HG03196 (cell line): ENCODE results near the gene IFFO2.

Experiments
- ATAC-seq: cut with Tn5 transposase; IDR thresholded peaks from one replicate; pipeline ENCODE4 v1.9.1; 2021; ENCODE audit not compliant: unreplicated experiment

IFFO2 gene

DNA sequence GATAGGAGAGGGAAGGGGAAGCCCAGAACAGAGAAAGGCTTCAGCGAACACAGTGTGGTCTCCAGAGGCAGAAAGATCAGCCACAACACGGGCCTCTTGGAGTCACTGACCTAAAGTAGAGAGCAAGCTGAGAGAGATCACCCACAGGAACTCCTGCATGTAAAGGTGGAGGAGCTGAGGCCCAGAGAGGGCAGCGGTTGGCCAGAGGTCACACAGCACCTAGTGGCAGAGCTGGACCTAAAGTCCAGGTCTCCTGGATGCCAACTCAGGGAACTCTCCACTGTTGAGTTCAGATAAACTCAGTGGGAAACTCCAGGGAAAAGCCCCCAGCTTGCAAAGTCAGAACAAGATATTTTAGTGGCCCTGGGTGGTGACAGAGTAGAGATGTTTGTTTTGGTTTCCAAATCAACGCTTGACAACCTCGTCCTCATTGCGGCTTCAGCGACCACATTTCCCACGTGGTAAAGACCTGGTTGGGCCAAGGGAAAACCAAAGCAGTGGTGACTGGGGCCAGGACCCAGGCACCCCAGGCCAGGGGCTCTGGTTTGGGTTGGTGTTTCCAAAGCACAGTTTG lies 4.6 kb downstream of the IFFO2 start:
- peak; percentile 35 for ATAC-seq

DNA sequence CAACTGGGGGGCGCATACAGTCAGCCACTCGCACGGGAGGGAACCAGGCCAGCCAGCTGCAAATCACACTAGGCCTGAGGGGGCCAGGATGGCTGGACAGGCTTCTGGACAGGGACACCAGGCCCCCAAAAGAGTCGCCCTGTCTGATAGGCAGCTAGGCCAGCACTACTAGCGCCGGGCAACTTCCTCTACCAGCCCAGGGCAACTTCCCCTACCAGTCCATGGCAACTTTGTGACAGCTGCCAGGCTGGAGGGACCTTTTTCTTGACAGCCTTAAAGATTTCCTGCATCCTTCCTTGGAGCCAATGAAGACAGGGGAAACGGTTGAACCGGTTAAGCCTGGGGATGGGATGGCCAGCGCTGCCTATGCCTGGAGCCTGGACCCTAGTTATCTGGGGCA lies 5.1 kb downstream of the IFFO2 start:
- ATAC-seq = peak; percentile 3

DNA sequence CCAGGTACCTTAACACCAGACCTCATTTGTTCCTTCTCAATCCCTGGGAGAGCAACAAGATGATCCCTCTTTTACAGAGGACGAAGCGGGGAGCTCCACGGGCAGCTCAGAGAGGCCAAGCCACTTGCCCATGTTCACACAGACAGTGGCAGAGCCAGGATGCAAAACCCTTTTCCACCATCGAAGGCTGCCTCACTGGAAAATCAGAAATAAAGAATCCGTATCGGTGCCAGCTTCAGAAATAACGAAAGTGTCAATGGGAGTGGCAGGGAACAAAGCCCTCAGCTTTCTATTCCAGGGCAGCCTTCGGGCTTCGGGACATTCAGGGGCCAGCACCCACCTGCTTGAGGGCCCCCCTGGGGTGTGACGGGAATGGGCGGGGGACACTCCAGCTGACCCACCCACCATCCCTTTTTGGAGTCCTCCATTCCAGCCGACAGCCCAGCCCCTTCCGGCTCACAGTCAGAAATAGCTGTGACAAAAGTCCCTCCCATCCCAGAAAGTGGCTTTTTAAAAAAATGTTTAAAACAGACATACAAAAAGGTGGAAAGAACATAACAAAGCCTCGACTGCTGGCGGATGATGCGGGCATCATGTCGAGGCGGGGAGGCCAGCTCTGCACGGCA lies 6.0 kb downstream of the IFFO2 start:
- ATAC-seq = no peak

DNA sequence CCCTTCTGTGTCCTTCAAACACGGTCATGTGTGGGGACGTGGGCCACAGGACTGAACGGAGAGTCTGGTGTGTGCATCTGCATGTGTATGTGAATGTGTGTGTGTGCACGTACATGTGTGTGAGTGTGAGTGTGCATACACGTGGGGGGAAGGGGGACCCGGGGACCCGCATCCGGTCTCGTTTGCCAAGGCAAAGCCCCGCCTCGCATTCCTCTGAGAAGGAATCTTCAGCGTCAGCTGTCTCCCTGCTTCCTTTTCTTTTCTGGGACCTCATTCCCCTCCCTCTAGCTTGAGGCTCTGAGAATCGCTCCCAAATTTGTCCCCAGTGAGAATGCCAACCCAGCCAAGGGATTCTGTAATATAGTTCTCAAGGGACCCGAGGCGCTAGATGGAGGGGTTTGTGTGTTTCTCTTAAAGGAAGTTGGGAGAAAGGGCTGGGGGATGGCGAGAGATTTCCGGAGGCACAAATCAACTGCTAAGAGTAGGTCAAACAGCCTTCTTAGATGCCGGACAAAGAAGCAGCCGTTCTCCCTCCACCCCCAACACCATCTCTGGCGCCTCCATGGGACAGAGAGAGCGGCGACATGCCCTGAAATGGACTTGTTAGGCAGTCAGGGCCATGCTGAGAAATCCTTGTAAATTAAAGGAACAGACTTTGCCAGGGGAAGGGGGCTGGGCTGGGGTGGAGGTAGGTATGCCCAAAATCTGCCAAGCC lies 6.6 kb downstream of the IFFO2 start:
- no peak for ATAC-seq

DNA sequence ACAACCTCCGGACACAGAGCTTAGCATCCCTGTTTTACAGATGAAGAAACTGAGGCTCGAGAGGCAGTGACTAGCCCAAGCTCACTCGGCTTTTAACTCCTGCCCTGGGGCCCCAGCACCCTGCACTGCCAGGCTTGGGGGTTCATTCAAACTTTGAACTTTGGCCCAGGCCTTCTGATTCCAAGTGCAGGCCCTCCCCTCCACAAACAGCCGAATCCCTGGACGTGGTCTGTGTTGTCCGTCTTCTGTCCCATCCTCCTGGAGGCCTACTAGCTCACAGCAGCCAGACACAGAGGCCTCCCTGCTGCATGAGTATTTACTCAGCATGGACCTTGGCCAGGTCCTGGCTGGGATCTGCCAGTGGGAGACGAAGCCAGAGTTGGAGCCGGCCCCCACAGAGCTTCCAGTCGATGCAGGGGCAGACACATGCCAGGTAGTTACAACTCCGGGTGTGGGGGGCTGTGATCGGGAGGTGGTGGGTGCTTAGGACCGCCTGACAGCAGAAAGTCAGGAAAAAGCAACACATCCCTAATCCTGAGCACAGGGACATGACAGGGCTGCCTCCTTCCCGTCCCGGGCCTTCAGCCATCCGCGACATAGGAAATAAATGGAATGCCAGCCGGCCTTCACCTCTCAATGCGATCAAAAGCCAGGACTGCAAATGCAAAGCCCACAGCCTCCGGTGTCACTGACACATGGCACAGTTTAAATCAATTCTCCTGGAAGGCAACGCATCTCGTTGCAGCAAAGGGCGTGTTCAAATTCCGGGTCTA lies 7.4 kb downstream of the IFFO2 start:
- no peak for ATAC-seq

GRCh38 chr1:18948048-18948912 lies 8.2 kb downstream of the IFFO2 start:
- no peak for ATAC-seq

DNA sequence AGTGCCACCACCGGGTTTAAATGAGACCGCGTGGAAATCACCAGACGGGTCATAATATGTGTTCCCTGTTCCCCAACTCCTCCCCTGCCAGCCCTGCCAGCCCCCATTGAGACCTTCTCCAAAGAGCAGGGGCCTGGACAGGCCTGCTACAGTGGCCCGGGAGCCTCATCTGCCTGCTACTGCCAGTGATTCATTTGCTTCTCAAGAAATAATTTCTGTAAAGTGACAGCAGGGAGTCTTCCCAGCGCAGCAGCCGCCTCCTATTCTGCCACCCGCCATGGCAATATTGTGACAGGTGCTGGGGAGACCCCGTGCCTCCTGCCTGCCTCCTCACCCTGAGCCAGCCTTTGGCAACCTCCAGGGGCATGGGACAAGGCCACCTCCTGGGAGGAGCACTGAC lies 8.9 kb downstream of the IFFO2 start:
- ATAC-seq = no peak

DNA sequence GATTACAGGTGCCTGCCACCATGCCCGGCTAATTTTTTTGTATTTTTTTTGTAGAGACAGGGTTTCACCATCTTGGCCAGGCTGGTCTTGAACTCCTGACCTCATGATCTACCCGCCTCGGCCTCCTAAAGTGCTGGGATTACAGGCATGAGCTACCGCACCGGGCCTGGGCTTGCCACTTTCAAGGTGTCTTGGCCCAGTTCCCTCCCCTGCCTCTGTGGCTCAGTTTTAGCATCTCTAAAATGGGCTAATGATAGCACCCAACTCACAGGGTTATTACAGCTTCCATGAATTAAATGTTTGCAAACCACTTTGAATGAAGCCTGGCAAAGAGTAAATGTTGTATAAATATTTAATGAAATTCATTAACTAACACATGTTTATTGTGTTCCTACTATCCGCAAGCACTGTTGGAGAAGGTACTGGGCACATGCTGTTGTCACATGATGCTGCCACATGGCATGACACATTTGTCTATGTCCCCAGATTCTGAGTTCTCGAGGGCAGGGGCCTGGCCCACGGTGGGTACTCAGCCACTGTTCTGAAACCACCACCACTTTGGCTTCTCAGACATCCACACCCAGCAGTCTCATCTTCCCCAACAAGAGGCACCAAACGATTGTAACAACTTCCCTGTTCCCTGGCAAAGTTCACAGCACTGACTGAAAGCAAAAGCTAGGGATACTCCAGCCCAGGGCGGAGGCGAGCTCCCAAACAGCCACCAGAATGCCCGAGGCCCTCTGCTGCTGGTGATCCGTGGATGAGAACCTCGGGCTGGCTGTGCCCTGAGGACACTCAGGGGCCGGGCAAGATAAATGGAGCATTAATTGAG lies 9.7 kb downstream of the IFFO2 start:
- no peak for ATAC-seq

DNA sequence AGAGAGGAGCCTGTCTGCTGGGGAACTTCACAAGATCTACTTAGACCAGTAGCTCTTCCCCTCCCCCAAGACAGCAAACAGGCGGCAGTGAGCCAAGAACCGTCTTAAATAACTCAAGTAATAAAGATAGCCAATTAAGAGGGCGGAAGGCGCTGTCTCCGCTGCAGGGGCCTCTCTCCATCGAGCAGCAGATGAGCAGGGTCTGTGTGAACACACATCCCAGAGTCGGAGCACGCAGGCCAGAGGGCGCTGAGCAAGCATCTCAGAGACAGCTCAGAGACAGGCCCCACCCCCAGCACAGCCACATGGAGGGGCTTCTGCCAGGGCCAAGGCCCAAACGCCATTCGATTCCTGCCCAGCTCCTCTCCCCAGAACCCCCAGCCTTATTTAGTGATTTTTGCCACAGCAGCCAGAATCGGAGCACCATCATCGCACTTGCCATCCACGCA lies 11.1 kb downstream of the IFFO2 start:
- no peak for ATAC-seq

- no peak for ATAC-seq
These were observed 11.7 kb downstream of the IFFO2 start for GRCh38 chr1:18944810-18945209.

DNA sequence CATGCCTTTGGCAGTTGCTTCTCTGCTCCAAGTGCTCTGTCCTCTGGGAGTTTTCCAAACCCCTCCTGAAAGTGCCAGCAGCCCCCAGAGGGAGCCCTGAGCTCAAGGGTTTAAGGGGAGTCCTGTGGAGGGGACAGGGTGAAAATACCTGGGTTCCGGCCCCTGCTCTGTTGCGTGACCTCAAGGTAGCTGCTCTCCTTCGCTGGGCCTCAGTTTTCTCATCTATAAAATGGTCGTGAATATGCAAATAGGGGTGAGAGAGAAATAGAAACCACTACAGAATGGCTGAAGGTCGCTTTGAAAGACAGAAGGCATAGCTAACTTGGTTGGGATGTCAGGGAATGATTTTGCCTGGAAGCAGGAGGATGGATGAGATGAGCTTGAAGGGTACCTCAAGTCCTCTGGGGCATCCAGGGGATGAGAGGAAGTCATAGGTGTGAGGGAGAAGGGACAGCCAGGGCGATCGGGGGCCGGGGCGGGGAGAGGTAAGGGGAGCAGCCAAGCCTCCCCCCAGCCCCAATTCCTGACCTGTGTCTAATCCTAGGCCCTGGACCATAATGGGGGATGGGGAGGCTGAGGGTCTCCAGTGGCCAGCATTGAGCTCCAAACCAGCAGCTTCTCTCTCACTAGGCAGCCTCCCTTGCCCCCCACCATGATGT lies 12.4 kb downstream of the IFFO2 start:
- ATAC-seq = no peak

GRCh38 chr1:18943162-18943561 lies 13.3 kb downstream of the IFFO2 start:
- no peak for ATAC-seq

- no peak for ATAC-seq
These were observed 14.1 kb downstream of the IFFO2 start for GRCh38 chr1:18942340-18942739.

DNA sequence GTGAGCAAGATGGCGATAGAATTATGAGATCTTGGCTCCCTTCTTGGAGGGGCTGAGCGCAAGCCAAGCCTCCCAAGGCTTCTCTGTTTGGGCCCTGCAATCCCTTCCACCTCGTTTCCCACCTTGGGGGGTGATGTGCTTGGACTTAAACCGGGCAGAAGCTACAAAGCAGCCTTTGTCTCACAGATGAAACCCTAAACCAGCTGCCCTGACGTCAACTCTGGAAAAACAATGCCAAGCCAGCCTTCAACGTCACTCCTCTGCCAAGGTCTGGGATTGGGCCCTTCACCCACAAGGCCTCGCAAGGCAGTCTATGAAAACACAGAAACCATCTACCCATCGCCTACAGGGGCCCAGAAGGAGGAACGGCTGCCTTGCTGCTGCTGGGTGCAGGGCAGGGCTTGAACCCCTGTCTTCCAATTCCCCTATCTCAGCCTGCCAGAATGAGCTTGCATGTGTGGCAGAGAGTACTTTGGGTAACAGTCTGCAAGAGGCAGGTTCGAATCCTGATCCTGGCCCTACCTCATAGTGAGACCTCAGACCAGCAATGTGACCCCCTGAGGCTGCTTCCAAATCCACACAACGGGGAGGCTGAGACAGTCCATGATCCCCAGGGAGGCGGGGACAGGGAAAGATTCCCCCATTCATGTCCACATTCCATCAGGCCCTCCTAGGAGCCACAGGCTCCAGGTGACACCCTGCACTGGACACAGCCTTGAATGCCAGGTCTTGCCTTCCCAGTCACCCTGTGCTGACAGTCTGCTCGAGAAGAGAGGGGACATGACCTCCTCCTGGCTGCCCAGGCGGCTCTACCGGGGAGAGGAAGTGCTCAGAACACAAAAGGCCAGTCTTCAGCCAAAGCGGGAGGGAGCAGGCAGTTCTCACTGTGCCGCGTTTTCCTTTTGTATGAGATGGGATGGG lies 15.0 kb downstream of the IFFO2 start:
- ATAC-seq = no peak

GRCh38 chr1:18940303-18941020 lies 16.0 kb downstream of the IFFO2 start:
- ATAC-seq = no peak

GRCh38 chr1:18939398-18940302 lies 16.8 kb downstream of the IFFO2 start:
- ATAC-seq = no peak

GRCh38 chr1:18938707-18939070 lies 17.8 kb downstream of the IFFO2 start:
- ATAC-seq = no peak
